CD4-positive, alpha-beta T cell treated with Interleukin-17A for 4 hours (primary cell): ENCODE measurements around the gene OPN1SW.
A peak's percentile ranks its signal among the peaks of the same experiment; 100 is the strongest.

Source experiments
- DNase-seq: peaks from one replicate; pipeline ENCODE4 v3.0.0-alpha.2; 2020; ENCODE audit warnings: mixed read lengths

Gene OPN1SW

DNA sequence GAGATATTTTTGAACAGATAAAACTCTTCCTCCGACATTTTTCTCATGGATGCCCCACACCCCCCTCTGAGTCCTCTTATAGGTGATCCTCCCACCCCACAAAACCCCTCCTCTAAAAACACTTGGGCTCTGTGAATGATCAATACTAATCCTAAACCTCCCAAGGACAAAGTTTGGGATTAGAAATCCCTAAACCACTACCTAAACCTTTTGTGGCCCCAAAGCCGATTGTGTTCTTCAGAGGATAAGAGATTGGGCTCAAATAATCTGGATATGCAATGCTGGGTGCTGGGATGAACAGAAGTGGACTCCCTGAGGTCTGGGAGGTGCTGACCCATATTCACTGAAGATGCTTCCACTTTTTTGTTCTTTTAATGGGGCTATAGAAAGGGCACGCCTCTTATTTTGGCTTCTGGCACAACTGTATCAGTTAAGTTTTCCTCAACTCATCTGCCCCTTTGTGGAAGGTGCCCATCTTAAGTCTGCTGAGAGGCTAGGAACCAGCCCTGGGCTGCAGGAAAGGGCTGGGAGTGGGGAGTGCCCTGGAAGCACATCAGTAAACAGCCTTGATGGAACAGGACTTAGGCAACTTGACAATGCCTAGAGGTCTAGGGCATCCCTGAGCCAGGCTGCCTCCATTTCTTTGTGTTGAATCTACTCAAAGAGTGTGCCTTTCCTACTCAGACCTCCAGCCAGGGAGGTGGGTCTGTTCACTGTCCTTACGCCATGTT, at the start of gene OPN1SW:
Gene OPN1SW (minus strand): TSS at position 51 of the 731 bp plus-strand sequence. CDS start 13 bp downstream, at position 38.
- DNase-seq, result no peak

DNA sequence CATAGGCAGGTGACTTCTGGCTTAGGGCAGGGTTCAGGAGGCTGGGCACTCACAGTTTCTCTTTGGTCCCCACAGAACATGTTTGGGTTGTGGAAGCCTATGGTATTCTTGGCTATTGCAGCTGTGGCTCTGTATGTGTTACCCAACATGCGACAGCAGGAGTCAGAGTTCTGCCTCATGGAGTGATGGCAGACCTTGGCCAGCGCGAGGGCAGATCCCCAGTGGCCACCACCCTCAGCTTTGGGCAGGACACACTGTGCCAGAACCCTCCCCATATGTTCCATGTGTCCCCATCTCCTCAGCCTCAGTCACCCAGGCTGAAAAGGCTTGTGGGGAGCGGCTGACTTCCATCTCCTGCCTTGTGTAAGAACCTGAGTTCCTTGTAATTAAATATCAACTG, 46.1 kb upstream of the OPN1SW start:
- DNase-seq, result no peak

- DNase-seq, result no peak
These were observed 43.1 kb upstream of the OPN1SW start for GRCh38 chr7:128818694-128819093.

GRCh38 chr7:128815289-128815942, 39.8 kb upstream of the OPN1SW start:
- no peak for DNase-seq

- DNase-seq, result no peak
These were observed 38.9 kb upstream of the OPN1SW start for GRCh38 chr7:128814499-128814898.

DNA sequence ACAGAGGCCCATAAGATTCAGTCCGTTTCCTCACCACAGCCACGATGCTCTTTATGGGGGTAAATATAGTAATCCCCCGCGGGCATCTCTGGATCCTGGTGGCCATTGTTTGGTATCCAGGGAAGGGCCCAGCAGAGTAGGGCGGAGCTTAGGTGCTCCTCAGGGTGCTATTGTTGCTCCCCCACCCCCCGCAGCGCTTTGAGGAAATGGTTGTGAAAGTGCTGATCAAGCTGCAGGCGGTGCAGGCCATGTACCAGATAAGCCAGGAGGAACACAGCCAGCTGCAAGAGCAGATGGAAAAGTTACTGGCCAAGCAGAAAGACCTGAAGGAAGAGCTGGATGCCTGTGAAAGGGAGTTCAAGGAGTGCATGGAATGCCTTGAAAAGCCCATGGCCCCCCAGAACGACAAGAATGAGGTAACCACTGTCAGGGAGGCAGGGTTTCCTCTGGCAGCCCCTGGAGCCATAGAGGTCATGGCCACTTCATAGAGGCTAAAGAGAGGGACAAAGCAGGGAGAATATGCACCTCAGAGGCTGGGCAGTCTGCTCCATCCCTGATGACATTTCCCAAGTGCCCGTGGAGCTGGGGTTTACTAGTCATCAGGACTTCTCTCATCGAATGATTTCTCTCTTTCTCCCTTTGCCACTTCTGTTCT, 37.0 kb upstream of the OPN1SW start:
- no peak for DNase-seq

DNA sequence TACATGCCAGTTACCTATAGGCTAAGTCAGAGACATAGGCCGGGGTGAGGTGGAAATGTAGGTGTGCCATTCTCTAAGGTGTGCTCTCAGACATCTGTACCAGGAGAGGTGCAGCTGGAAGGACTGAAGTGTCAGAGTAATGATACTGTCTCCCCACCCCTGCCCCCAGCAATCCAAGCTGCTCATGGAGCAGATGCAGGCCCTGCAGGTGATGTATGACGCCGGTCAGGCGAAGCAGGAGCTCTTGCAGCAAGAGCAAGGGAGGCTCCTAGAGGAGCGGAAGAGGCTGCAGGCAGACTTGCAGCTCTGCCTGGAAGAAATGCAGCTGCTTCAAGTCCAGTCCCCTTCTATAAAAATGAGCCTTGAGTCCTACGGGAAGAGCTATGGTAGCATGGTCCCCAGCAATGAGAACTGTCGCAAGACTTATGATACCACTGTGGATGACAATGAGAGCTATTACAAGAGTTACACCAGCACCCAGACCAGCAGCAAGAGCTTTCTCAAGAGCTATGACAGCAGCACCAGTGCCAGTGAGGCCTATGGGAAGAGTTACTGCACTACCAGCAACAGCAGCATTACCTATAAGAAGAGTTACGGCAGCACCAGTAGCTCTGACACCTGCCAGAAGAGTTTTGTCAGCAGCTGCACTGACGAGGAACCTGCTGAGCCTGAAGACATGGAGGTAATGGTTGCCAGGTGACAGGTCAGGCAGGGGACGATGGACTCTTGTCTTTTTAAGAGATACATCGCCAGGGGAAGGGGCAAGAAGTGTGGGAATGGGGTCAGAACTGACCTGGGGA, 36.2 kb upstream of the OPN1SW start:
- DNase-seq, result no peak

- no peak for DNase-seq
These were observed 35.4 kb upstream of the OPN1SW start for GRCh38 chr7:128810997-128811396.

DNA sequence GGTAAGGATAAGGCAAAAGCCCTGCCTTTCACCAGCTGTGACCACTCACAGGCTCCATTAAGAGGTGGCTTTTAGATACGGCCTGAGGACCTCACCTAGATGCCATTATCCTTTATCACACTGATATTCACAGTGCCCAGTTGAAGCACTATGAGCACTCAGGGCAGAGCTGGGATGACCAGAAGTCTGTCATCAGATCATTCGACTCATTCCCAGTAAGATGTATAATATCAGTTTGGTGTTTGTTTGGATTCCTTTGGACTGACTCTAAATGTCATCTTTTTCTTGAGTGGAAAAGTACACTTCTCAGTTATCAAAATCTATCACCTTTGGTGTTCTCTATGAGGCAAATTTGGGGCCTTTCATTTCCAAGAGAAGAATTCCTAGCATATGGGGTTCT, 34.9 kb upstream of the OPN1SW start:
- no peak for DNase-seq

GRCh38 chr7:128809363-128809762, 33.8 kb upstream of the OPN1SW start:
- DNase-seq, result no peak

- no peak for DNase-seq
These were observed 31.6 kb upstream of the OPN1SW start for GRCh38 chr7:128807191-128807590.

GRCh38 chr7:128805225-128805624, 29.6 kb upstream of the OPN1SW start:
- DNase-seq, result no peak

GRCh38 chr7:128804484-128804883, 28.9 kb upstream of the OPN1SW start:
- no peak for DNase-seq

GRCh38 chr7:128801667-128802418, 26.2 kb upstream of the OPN1SW start:
- no peak for DNase-seq

DNA sequence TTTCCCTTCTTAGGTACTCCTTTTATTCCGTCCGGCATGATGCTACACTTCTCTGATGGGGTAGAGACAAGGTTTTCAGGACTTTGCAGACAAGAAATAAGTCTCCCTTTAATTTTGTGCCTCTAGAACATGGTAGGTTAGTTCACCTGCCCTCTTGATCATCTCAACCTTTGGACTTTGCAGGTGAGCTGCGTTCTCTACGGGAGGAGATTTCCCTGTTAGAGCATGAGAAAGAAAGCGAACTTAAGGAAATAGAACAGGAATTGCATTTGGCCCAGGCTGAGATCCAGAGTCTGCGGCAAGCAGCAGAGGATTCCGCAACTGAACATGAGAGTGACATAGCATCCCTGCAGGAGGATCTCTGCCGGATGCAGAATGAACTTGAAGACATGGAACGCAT, 25.4 kb upstream of the OPN1SW start:
- no peak for DNase-seq

- no peak for DNase-seq
These were observed 25.0 kb upstream of the OPN1SW start for GRCh38 chr7:128800567-128800966.

GRCh38 chr7:128799451-128799850, 23.9 kb upstream of the OPN1SW start:
- no peak for DNase-seq

DNA sequence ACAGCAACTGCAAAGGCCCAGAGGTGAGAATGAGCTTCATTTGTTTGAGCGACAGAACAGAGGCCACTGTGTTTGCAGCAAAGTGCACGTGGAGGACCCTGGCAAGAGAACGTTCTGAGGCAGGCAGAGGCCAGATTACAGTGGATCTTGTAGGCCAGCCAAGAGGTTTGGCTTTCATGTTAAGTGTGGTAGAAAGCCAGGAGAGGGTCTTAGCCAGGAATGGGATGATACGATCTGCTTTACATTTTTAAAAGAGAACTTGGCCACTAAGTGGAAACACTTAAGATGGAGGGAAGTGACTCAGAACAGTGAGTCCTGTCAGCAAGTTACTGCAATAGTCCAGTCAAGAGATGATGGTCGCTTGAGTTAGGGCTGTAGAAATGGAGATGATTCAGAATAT, 20.7 kb upstream of the OPN1SW start:
- no peak for DNase-seq

GRCh38 chr7:128795129-128795528, 19.5 kb upstream of the OPN1SW start:
- no peak for DNase-seq

DNA sequence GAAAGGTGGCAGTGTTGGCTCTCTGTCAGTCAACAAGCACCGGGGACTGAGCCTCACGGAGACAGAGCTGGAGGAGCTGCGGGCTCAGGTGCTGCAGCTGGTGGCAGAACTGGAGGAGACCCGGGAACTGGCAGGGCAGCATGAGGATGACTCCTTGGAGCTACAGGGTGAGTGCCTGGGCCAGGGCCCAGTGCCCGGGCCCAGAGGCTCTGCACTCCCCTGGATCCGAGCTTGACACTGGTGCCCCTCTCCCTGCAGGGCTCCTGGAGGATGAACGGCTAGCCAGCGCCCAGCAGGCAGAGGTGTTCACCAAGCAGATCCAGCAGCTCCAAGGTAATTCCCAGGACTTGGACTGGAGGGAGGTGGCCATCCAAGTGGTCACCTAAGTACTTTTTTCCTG, 18.8 kb upstream of the OPN1SW start:
- no peak for DNase-seq

- peak; percentile 42 for DNase-seq
These were observed 18.4 kb upstream of the OPN1SW start for GRCh38 chr7:128794020-128794419.

- no peak for DNase-seq
These were observed 17.6 kb upstream of the OPN1SW start for GRCh38 chr7:128793181-128793547.
